Stimulated activated CD4-positive, alpha-beta T cell treated with anti-CD3 and anti-CD28 coated beads, Interleukin-12 subunit alpha, Interleukin-12 subunit beta, amount 100 ng/mL, for 24 hours (primary cell): Measurements from ENCODE around the gene HOMER2.
"Not testable (repeated sequence)": the region's sequence is repeated elsewhere in the genome, so short reads cannot be mapped to it uniquely, and the experiment has no call there.

ENCODE experiments used
- DNase-seq, 2 experiments: peaks; one replicate each; pipeline ENCODE4 v3.0.0-alpha.2; 2020; ENCODE audit warnings: low read depth in 2 of 2

Gene HOMER2

GRCh38 chr15:82952158-82953081 is at the start of gene HOMER2:
HOMER2 (minus strand) TSS chr15:82952720; CDS start chr15:82952535, 185 bp downstream.
- DNase-seq = no peak

GRCh38 chr15:83000672-83001031 is 48.1 kb upstream of the HOMER2 start:
- not testable (repeated sequence) for DNase-seq

- DNase-seq = no peak
Observed at GRCh38 chr15:82999905-83000671, 47.6 kb upstream of the HOMER2 start.

DNA sequence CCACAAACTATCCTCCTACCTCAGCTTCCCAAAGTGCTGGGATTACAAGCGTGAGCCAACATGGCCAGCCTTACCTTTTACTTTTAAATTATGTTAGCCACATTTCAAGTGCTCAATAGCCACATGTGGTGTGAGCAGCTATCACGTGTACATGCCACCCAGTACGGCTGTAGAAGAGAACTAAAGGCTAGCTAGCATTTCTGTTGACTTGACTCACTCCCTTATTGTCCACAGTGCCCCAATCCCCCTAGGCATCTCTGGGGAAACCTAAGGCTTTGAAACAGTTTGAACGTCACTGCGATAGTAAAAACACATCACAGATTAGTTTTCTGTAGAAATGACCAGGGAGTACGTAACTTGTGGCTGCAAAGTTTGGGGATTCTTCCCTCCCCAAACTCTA is 46.9 kb upstream of the HOMER2 start:
- DNase-seq = no peak

GRCh38 chr15:82995938-82996337 is 43.4 kb upstream of the HOMER2 start:
- no peak for DNase-seq

DNA sequence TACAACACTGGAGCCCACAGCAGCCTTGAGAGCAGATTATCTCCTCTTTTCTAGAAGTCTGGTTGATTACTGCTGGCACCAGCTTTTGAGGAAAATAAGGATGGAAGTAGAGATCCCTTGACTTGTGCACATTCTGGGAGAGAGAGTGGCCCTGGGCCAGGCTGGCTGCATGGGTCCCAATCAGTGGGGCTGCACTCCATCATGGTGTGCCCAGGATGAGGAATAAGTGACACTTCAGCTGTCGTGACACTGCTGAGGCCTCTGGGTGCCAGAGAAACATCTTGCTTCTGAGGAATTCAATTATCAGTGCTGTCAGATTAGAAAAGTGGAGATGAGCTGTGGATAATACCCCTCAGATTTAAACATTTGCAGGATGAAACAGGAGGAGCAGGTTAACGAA is 42.6 kb upstream of the HOMER2 start:
- no peak for DNase-seq

DNA sequence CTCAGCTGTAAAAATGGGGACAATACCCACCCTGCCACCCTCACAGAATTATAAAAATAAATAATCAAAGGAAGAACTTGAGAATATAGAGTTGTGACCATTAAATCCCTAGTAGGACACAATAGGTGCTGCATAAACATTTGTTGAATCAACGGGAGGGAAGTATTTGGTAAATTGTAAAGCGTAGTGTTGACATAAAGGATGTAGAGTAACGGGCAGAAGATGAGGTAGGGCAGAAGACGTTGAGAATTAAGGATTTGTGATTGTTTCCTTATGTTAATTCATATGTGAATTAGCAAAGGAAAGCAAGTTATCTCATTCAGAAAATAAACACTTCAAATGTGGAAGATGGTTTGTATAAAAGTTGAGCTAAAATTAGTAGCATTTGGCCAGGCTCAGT is 40.6 kb upstream of the HOMER2 start:
- DNase-seq = no peak

DNA sequence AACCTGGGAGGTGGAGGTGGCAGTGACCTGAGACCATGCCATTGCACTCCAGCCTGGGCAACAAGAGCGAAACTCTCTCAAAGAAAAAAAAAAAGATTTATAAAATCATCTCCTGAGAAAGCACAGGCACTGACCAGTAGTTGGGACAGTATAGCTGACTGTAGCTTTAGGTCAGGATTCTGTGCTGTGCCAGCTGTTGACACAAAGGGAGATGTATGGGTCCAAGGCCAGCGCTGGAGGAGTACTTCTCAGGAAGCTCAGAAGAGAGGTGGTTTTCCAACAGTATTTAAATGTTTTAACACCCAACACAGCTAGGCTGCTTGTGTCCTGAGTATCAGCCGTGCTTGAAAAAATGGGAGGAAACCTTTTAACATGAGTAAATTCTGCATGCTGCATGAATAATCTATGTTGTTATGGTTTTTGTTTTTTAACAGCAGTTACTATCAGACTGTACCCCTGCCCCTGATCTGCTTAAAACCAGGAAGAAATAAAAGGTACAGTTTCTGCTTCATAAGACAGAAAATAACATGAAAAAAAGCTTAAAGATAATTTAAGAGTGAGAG is 40.0 kb upstream of the HOMER2 start:
- no peak for DNase-seq

DNA sequence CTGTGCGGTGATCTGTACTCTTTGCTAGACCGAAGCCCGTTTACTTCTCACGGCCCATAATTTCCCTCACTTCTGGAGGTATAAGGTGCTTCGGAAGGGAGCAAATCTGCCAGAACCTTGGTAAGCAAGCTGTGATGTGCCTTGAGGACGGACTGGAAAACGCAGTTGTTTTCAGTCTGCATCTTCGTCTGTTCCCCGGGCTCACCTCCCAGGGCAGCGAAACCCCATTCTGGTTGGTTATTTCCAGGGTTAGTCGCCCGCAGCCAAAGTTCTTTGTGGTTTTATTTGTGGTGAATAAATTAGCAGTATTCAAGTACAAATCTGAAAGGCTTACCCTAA is 33.9 kb upstream of the HOMER2 start:
- DNase-seq = no peak

DNA sequence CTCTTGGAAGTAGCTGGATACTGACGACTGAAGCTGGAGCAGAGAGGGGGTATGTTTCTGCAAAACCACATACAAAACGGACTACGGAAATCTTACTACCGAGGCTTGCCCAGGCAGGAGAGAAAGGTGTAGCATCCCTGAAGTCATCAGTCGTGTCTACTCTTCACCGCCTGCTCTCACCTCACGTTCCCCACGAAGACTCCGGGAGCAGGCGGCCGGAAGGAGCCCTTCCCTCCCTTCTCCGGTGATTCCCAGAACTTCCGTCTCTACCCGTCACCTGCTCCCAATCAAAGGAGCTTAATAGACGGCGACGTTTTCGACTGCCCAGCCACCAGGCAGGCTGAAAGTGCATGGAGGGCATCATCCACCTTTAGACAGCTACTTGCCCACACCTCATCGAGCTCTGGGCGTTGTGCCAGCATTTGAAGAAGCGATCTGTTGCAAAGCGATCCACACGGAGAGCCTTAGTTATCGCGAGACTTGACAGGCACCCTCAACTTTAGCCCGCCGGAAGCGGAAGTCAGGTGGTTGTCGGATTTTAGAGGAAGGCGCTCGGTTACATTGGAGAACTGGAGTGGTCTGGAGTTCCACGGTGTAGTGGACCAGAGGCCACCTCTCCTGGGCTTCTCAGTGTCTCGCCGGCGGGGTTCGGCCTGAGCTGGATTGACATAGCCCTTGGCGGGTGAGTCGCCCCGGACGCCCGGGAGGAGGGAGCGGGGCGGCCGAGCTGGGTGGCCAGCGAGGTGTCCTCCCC is 33.3 kb upstream of the HOMER2 start, which contains the start of gene RAMAC:
Gene RAMAC (plus strand): TSS at position 523 of the 754 bp plus-strand sequence. CDS start 2,809 bp downstream, outside the sequence.
- DNase-seq = peak; percentile 85 to 89

DNA sequence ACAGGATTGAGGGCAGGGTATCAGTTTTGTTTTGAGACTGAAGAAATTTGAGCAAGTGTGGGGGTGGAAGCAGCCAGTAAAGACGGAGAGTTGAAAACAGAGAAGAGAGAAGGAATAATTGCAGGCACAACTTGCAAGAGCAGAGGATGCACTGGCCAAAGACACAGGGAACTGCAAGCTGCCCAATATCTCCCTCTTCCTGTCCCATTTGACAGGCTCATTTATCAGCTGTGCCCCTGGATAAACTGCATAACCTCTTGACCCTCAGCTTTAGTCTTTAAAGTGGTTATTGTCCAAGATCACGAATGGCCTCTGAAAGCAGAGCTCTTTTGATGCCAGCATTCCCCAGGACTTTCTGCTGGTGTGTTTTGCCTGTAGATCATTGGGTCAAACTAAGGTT is 28.5 kb upstream of the HOMER2 start:
- no peak for DNase-seq

DNA sequence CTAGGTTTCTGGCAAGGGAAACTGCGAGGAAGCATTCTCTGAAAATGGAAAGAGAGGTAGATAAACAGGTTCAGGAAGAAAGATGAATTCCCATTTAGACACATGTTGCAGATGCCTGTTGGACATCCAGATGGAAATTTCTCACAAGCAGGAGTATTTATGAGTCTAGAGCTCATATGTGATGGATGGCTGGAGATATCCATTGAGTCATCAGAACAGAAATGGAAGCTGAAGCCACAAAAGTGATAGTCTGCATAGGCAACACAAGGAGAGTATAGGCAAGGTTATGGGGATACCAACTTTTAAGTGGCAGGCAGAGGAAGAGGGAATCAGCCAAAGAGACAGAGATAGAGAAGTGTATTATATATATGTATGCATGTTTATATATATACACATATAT is 27.2 kb upstream of the HOMER2 start:
- no peak for DNase-seq

GRCh38 chr15:82978438-82978837 is 25.9 kb upstream of the HOMER2 start:
- DNase-seq = no peak

DNA sequence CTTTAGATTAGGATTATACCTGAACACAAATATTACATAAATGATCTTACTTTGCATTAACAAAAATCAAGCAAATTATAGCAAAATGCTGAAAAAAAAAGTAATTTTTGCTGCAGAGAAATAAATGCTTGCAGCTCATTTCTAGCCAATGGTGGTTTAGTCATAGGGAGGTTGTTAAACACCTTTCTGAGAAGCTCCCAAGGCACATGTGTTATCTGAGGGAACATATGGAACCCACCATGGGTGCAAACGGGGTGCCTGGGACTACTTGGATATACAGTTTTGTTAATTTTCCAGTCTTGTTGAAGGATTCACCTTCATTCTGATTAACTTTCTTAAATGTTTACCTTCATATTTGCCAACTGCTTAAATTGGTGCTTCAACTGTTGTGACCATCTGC is 24.6 kb upstream of the HOMER2 start:
- no peak for DNase-seq

DNA sequence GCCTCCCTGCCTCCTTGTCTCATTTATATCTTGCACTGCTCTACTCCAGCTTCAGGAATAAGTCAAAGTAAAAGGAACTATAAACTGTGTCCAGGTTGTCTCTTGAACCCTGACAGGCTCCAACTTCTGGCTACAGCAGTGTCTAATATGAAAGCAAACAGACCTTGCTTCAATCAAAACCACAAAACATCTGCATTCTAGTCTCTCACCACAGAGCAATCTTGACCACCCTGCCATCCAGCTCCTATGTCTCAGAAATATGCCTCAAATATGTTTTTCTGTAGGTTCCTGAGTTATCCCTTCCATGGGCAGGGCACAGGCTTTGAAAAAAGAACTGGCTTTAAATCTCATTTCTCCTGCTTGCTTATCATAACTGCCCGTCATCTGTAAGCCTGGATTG is 20.5 kb upstream of the HOMER2 start:
- DNase-seq = no peak

- DNase-seq = no peak
Observed at GRCh38 chr15:82971218-82971984, 18.9 kb upstream of the HOMER2 start.

DNA sequence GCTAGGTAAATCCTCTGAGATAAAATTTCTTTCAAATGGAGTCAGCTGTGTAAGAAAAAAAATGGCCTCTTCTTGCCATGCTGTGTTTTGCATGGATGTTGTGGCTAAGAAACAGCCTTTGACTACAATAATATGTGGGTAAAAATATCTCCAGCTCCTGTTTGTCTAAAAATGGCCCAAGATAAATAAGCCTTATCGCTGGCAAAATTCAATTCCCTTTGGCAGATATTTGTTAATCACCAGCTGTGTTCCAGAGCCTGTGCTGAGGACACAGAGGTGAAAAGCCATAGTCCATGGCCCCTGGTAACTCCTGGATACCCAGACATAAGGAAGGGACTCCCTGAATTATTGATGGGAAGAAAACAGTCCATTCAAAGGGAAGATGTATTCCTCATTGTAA is 18.2 kb upstream of the HOMER2 start:
- no peak for DNase-seq

DNA sequence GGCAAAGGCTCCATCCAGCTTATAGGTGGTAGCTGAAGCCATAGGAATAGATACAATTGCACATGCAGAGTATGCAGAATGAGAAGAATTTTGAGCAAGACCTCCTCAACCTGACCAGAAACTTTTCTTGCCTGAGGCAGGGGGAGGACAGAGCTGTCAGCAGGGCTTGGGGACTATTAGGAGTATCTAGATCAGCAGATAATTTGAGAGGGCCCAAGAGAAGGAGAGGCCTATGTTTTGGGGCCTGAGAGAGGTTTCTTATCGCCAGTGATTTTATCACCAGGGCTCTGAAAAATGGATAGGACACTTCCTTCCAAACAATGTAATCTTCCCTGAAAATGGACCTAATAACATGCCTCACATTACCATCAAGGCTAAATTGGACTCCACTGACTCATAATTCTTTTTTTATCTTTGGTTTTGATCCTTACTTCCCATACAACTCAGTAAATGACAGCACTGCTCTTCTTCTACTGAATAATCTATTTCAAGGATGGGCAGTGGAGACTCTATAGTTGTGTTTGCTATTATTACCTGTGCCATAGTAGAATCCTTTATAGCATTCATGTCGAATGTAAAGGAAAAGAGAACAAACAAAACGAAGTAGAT is 17.7 kb upstream of the HOMER2 start:
- no peak for DNase-seq

GRCh38 chr15:82969353-82969752 is 16.8 kb upstream of the HOMER2 start:
- DNase-seq = no peak

DNA sequence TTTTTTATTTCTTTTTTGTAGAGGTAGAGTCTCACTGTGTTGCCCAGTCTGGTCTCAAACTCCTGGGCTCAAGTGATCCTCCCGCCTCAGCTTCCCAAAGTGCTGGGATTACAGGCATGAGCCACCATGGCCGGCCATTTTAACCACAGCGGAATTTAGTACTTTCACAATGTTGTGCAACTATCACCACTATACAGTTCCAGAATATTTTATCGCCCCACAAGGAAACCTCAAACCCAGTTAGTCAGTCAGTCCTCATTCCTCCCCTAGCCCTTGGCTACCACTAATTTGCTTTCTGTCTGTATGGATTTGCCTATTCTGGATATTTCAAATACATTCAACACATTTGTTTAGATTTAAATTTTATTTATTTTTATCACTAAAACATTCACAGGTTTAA is 15.5 kb upstream of the HOMER2 start:
- no peak for DNase-seq

- no peak for DNase-seq
Observed at GRCh38 chr15:82966671-82967071, 14.2 kb upstream of the HOMER2 start.
